ENCODE measurements around the gene SHCBP1. TPM values are rescaled to one million over a fixed set of nuclear protein-coding genes. Genes with fewer than 3 reads are reported as not detected.

Gene SHCBP1
- total RNA-seq, 1 experiment from 2014 or later, result 25.8 TPM

DNA sequence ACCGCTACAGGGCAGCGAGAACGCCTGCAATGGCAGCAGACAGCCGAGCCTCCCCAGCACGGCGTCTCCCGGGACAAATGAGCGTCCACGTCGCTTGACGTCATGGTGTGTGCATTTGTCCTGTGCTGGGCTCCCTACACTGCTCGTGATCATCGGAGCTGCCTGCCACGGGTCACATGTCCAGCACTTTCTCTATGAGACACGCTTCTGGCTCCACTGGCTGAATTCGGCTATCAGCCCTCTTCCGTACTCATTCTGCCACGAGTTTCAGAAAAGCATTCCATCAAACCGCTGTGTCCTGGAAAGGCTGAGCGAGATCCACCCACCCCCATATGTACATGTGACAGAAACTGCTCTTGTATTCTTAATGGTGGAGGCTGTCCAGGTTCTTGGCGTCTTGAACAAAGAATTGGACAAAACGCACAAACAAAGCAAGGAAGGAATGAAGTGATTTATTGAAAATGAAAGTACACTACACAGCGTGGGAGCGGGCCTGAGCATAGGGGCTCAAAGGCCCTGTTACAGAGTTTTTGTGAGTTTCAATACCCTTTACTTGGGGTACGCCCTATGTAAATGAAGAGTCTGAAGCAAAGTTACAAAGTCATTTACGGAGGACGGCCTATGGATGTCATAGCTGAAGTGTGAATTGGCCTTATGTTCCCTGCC lies 28.5 kb upstream of the SHCBP1 start:
- no peak overlapping the region for H3K9ac ChIP-seq (ENCODE audit: low read length)
- ATAC-seq (no peak), DNase-seq (no peak)
- intact Hi-C loops (cut with micrococcal nuclease), result no loop called here
- H3K4me3 ChIP-seq (ENCODE audit: low read length), result no peak overlapping the region
- H3K4me2 ChIP-seq (ENCODE audit: low read length), result no peak overlapping the region
- H3K79me2 ChIP-seq (ENCODE audit: low read length), result no peaks in the 10 kb centered on the region
- H3K27me3 ChIP-seq (ENCODE audit: low read length), result no peaks in the 10 kb centered on the region
- BruUV-seq (replicated peaks), result no TSS peak
- H2AFZ ChIP-seq (ENCODE audit: low read length), result no peak overlapping the region
- H3K9me2 ChIP-seq (replicated peaks; ENCODE audit: low read length), result no peaks in the 10 kb centered on the region
- no peaks in the 10 kb centered on the region for H3F3A ChIP-seq (ENCODE audit: low read length, unreplicated experiment)
- H4K20me1 ChIP-seq (ENCODE audit: low read length), result no peaks in the 10 kb centered on the region
- H3K36me3 ChIP-seq (ENCODE audit: low read depth, low read length), result no peaks in the 10 kb centered on the region
- TF ChIP-seq EZH2phosphoT487 (IDR thresholded peaks at IDR 0.05; ENCODE audit: borderline replicate concordance, low read length), result no peak
- H3K27ac ChIP-seq (ENCODE audit: low read length), result no peak overlapping the region
- CTCF ChIA-PET, result no interaction called here
- POLR2A ChIA-PET (ENCODE audit: unreplicated experiment), result no interaction called here
- H3K4me1 ChIP-seq (ENCODE audit: insufficient read depth, low read length), result no peaks in the 10 kb centered on the region
- H3K9me3 ChIP-seq (ENCODE audit: low read length), result no peaks in the 10 kb centered on the region

DNA sequence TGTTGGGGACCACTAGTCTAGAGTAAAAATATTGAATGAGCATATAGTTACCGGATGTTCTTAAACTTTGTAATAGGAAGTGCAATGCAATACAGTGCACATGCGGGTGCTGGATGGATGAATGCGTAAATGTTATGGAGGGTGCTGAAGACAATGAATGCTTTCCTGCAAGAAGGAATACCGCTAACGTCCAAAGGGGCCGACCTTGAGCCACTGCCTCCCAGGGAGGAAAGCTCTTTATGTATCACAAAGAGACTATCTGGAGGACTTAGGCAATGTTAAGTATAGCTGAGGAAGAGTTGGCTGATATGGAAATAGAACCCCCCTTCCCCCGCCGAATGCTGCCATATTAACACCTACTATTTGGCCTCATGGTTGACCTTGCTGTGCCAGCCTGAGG lies 27.5 kb upstream of the SHCBP1 start:
- Histone ChIP-seq H3K79me2 (ENCODE audit: low read length) (no peaks in the 10 kb centered on the region), H3K4me2 (ENCODE audit: low read length) (no peak overlapping the region), H3F3A (ENCODE audit: low read length, unreplicated experiment) (no peaks in the 10 kb centered on the region), H3K4me1 (ENCODE audit: insufficient read depth, low read length) (no peaks in the 10 kb centered on the region), H3K4me3 (ENCODE audit: low read length) (no peak overlapping the region), H3K27ac (ENCODE audit: low read length) (no peak overlapping the region), H4K20me1 (ENCODE audit: low read length) (no peaks in the 10 kb centered on the region), H3K9me3 (ENCODE audit: low read length) (no peaks in the 10 kb centered on the region), H3K27me3 (ENCODE audit: low read length) (no peaks in the 10 kb centered on the region), H2AFZ (ENCODE audit: low read length) (no peak overlapping the region), H3K9ac (ENCODE audit: low read length) (no peak overlapping the region), H3K36me3 (ENCODE audit: low read depth, low read length) (no peaks in the 10 kb centered on the region), H3K9me2 (replicated peaks; ENCODE audit: low read length) (no peaks in the 10 kb centered on the region)
- ChIA-PET POLR2A (ENCODE audit: unreplicated experiment) (no interaction called here), CTCF (no interaction called here)
- no peak for DNase-seq
- ATAC-seq, result no peak
- intact Hi-C loops (cut with micrococcal nuclease), result no loop called here
- TF ChIP-seq, protein P1, sequence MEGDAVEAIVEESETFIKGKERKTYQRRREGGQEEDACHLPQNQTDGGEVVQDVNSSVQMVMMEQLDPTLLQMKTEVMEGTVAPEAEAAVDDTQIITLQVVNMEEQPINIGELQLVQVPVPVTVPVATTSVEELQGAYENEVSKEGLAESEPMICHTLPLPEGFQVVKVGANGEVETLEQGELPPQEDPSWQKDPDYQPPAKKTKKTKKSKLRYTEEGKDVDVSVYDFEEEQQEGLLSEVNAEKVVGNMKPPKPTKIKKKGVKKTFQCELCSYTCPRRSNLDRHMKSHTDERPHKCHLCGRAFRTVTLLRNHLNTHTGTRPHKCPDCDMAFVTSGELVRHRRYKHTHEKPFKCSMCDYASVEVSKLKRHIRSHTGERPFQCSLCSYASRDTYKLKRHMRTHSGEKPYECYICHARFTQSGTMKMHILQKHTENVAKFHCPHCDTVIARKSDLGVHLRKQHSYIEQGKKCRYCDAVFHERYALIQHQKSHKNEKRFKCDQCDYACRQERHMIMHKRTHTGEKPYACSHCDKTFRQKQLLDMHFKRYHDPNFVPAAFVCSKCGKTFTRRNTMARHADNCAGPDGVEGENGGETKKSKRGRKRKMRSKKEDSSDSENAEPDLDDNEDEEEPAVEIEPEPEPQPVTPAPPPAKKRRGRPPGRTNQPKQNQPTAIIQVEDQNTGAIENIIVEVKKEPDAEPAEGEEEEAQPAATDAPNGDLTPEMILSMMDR (conservative IDR thresholded peaks at IDR 0.05; ENCODE audit: low read depth, low read length), result no peak
- TF ChIP-seq EZH2phosphoT487 (IDR thresholded peaks at IDR 0.05; ENCODE audit: borderline replicate concordance, low read length) (no peak), EZH2 (IDR thresholded peaks at IDR 0.05; ENCODE audit: low read length, unreplicated experiment) (no peak)
- BruUV-seq (replicated peaks), result no TSS peak

DNA sequence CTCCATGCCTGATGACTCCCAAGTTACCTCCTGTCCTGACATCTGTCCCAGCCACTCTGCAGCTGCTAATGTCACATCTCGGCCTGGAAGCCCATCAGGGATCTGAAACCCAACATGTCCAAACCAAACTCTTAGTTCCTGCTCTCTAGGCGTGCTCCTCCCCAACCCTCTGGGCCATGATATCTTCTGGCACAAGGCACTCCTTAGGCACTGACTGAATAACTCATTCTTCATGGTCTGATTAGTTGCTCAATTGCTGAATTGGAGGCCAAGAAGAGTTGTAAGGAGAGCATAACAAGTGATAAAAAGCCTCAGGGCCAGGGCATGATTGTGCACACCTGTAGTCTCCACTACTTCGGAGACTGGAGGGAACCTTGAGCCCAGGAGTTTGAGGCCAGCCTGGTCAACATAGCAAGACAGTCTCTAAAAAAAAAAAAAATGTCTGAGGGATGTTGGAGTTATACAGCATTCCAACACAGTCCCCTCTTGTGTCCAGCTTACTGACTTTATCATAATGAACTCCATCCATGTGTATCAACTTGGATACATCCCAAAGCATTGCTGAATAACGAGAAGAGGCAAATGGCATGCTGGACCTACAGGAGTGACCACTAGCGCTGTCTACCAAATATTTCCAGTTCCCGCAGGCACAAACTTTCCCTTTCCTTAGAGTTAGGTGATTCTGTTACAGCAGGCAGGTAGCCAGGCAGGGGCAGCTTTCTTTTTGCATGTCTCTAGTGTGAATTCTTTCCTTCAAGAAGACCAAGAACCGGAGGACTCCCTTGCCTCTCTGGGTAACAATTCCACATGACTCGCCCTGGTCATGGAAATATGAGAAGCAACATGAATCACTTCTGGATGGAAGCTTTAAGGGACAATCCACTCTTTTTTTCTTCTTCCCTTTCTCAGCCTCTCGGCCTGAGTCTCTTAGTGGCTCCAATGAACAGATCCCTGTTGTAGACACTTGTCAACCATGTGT lies 18.1 kb upstream of the SHCBP1 start:
- ChIA-PET POLR2A (ENCODE audit: unreplicated experiment) (no interaction called here), CTCF (no interaction called here)
- Histone ChIP-seq H3K36me3 (ENCODE audit: low read depth, low read length) (no peaks in the 10 kb centered on the region), H3F3A (ENCODE audit: low read length, unreplicated experiment) (no peaks in the 10 kb centered on the region), H3K4me3 (ENCODE audit: low read length) (no peak overlapping the region), H3K79me2 (ENCODE audit: low read length) (no peaks in the 10 kb centered on the region), H3K4me2 (ENCODE audit: low read length) (no peak overlapping the region), H3K9ac (ENCODE audit: low read length) (no peak overlapping the region), H4K20me1 (ENCODE audit: low read length) (no peaks in the 10 kb centered on the region), H2AFZ (ENCODE audit: low read length) (no peak overlapping the region), H3K27me3 (ENCODE audit: low read length) (no peaks in the 10 kb centered on the region), H3K9me2 (replicated peaks; ENCODE audit: low read length) (no peaks in the 10 kb centered on the region), H3K9me3 (ENCODE audit: low read length) (no peaks in the 10 kb centered on the region), H3K27ac (ENCODE audit: low read length) (no peak overlapping the region), H3K4me1 (ENCODE audit: insufficient read depth, low read length) (no peaks in the 10 kb centered on the region)
- DNase-seq (peak; percentile 28), ATAC-seq (0 out of 2 replicates have a peak, but pooled peaks have one; percentile 15)
- BruUV-seq (replicated peaks), result no TSS peak
- TF ChIP-seq EZH2 (IDR thresholded peaks at IDR 0.05; ENCODE audit: low read length, unreplicated experiment) (no peak), EZH2phosphoT487 (IDR thresholded peaks at IDR 0.05; ENCODE audit: borderline replicate concordance, low read length) (no peak)
- TF ChIP-seq, protein P1 (conservative IDR thresholded peaks at IDR 0.05; ENCODE audit: low read depth, low read length), result no peak
- intact Hi-C loops (cut with micrococcal nuclease), result no loop called here

Measured in PC-3 (cell line).